Stomach (tissue), 4 donors: ENCODE results near the gene SCAND1.

Experiments
- EP300 ChIP-seq: sonication (generic); formaldehyde crosslinking; IDR thresholded peaks from one replicate; pipeline ENCODE4 v1.6.1; 2017; ENCODE audit warnings: antibody characterized with exemption
- POLR2A ChIP-seq, 4 donors: fragments of 450-650 bp; IDR thresholded peaks; one replicate each; pipeline ENCODE4 v1.6.1; 2016; ENCODE audit warnings: antibody characterized with exemption in 4 of 4, control low read depth in 2 of 4, mild to moderate bottlenecking in 1 of 4, moderate library complexity in 1 of 4
- POLR2AphosphoS5 ChIP-seq, 3 donors: sonication (generic); formaldehyde crosslinking; IDR thresholded peaks; one replicate each; pipeline ENCODE4 v1.6.1; 2016; ENCODE audit warnings: antibody characterized with exemption in 3 of 3
- TF ChIP-seq, protein P1 (sequence below), 7 experiments: fragments of 450-650 bp in 4 of 7; fragments of 200-600 bp in 3 of 7; sonication (generic) in 3 of 7; IDR thresholded peaks; one replicate each; pipeline ENCODE4 v1.5.1; 2016 to 2019; ENCODE audit warnings: antibody characterized with exemption in 7 of 7, control low read depth in 2 of 7, mild to moderate bottlenecking in 1 of 7

GRCh38 chr20:35972462-35972861, 18.2 kb upstream of the SCAND1 start:
- TF ChIP-seq POLR2AphosphoS5 (IDR thresholded peaks at IDR 0.05) (no peak), POLR2A (IDR thresholded peaks at IDR 0.05) (no peak), EP300 (no peak)
- TF ChIP-seq, protein P1, sequence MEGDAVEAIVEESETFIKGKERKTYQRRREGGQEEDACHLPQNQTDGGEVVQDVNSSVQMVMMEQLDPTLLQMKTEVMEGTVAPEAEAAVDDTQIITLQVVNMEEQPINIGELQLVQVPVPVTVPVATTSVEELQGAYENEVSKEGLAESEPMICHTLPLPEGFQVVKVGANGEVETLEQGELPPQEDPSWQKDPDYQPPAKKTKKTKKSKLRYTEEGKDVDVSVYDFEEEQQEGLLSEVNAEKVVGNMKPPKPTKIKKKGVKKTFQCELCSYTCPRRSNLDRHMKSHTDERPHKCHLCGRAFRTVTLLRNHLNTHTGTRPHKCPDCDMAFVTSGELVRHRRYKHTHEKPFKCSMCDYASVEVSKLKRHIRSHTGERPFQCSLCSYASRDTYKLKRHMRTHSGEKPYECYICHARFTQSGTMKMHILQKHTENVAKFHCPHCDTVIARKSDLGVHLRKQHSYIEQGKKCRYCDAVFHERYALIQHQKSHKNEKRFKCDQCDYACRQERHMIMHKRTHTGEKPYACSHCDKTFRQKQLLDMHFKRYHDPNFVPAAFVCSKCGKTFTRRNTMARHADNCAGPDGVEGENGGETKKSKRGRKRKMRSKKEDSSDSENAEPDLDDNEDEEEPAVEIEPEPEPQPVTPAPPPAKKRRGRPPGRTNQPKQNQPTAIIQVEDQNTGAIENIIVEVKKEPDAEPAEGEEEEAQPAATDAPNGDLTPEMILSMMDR (IDR thresholded peaks at IDR 0.05), result no peak
